LNCaP clone FGC (cell line): Measurements from ENCODE around the gene TBRG4.

Experiments
- DNase-seq: peaks from one replicate; pipeline ENCODE4 v3.0.0-alpha.2; 2011; ENCODE audit warnings: low read depth
- H3K4me3 ChIP-seq: 2 replicates; pipeline ENCODE4 v1.5.1; 2011; ENCODE audit warnings: mild to moderate bottlenecking, low read depth, low read length, control low read depth
- TF ChIP-seq, protein P1 (sequence below): IDR thresholded peaks from 2 replicates; pipeline ENCODE4 v1.5.1; 2012; ENCODE audit warnings: mild to moderate bottlenecking; ENCODE audit not compliant: control insufficient read depth, insufficient read depth; ENCODE audit errors: extremely low read depth

TBRG4 gene

DNA sequence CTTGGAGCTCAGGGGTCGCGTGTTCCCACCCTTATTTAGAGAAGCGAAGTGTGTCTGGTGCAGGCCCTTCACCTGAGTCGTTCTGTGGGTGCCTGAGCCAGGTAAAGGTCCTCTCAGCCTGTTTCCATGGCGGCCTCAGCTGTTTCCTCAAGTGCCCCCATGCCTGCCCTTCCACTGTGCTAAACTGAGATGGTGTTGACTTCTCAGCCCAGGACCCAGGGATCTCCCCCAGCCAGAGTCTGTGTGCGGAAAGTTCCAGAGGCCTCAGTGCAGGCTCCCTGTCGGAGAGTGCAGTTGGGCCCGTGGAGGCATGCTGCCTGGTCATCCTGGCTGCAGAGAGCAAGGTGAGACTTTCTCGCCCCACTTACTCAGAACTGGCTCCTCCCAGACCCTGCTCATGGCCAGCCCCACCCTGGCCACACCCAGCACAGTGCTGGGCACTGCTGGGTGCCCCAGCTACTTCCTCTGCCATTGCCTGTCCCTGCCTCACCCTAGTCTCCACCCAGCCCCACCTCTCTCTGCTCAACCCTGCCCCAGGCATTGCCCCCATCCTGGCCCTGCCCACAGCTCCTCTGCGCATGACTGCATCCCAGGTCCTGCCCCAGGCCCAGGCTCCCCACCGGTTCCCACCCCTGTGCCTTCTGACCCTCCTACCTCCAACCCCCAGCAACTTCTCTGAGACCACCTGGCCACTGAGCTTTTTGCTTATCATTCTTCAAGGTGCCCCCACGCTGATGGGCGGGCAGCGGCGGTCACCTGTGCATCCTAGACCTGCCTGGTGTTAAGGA, 43.1 kb downstream of the TBRG4 start:
- no peak for DNase-seq
- H3K4me3 ChIP-seq, result no peak overlapping the region
- TF ChIP-seq, protein P1, sequence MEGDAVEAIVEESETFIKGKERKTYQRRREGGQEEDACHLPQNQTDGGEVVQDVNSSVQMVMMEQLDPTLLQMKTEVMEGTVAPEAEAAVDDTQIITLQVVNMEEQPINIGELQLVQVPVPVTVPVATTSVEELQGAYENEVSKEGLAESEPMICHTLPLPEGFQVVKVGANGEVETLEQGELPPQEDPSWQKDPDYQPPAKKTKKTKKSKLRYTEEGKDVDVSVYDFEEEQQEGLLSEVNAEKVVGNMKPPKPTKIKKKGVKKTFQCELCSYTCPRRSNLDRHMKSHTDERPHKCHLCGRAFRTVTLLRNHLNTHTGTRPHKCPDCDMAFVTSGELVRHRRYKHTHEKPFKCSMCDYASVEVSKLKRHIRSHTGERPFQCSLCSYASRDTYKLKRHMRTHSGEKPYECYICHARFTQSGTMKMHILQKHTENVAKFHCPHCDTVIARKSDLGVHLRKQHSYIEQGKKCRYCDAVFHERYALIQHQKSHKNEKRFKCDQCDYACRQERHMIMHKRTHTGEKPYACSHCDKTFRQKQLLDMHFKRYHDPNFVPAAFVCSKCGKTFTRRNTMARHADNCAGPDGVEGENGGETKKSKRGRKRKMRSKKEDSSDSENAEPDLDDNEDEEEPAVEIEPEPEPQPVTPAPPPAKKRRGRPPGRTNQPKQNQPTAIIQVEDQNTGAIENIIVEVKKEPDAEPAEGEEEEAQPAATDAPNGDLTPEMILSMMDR, result no peak

GRCh38 chr7:45067582-45067981, 43.9 kb downstream of the TBRG4 start:
- TF ChIP-seq, protein P1, result no peak
- DNase-seq, result no peak
- H3K4me3 ChIP-seq, result no peak overlapping the region

GRCh38 chr7:45066409-45066808, 45.1 kb downstream of the TBRG4 start:
- TF ChIP-seq, protein P1, result no peak
- DNase-seq, result no peak
- H3K4me3 ChIP-seq, result no peak overlapping the region

- no peak overlapping the region for H3K4me3 ChIP-seq
- TF ChIP-seq, protein P1, result no peak
- no peak for DNase-seq
Measured at GRCh38 chr7:45065031-45065995, 46.2 kb downstream of the TBRG4 start.

GRCh38 chr7:45064047-45064725, 47.3 kb downstream of the TBRG4 start:
- no peak overlapping the region for H3K4me3 ChIP-seq
- TF ChIP-seq, protein P1, result no peak
- no peak for DNase-seq

DNA sequence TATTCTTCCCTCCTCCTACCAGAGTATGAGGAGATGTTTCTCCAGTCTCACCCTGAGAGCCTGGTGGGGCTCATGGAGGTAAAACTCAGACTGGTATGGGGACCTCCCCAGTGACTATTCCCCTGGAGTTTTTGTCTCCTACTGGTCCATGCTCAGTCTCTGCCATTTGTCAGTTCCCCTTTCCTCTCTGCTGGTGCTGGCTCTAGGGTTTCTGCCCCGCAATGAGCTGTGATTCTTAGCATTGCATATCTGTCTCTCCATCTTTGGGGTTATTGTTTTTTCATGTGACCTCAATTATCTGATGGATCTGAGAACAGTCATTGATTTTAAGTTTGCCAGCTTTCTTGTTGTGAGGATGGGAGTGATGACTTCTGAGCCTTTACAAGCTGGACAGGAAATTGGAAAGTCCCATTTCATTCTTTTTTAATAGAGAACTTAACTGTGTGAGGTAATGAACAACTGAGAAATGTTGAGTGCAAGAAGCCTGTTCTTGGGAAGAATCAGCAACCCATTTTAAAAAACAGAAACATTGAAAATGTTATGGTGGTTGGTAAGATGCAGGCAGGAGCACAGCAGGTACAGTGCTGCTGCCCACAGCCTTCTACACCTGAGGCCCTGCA, 49.6 kb downstream of the TBRG4 start:
- no peak for DNase-seq
- H3K4me3 ChIP-seq, result no peak overlapping the region
- TF ChIP-seq, protein P1, result no peak
